Measurements from ENCODE around the gene ZKSCAN1.

DNA sequence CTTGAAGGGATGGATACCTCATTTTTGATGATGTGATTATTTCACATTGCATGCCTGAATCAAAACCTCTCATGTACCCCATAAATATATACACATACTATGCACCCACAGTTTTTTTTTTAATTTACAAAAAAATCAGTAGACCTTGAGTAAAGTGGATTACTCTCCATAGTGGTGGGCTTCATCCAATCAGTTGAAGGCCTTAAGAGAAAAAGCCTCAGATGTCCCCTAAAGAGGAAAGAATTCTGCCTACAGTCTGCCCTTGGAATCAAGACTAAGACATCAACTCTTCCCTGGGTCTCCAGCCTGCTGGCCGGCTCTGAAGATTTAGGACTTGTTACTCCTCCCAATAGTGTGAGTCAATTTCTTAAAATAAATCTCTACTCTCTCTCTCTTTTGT is 40.7 kb upstream of the ZKSCAN1 start:
- TF ChIP-seq, protein P1, sequence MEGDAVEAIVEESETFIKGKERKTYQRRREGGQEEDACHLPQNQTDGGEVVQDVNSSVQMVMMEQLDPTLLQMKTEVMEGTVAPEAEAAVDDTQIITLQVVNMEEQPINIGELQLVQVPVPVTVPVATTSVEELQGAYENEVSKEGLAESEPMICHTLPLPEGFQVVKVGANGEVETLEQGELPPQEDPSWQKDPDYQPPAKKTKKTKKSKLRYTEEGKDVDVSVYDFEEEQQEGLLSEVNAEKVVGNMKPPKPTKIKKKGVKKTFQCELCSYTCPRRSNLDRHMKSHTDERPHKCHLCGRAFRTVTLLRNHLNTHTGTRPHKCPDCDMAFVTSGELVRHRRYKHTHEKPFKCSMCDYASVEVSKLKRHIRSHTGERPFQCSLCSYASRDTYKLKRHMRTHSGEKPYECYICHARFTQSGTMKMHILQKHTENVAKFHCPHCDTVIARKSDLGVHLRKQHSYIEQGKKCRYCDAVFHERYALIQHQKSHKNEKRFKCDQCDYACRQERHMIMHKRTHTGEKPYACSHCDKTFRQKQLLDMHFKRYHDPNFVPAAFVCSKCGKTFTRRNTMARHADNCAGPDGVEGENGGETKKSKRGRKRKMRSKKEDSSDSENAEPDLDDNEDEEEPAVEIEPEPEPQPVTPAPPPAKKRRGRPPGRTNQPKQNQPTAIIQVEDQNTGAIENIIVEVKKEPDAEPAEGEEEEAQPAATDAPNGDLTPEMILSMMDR (IDR thresholded peaks at IDR 0.05), result no peak
- no peak for TF ChIP-seq POLR2A (IDR thresholded peaks at IDR 0.05)

All from breast epithelium (tissue), 3 donors.